GM12878 (cell line): ENCODE data around the gene ACTL6B.

Experiments
- EZH2 ChIP-seq: IDR thresholded peaks from 2 replicates; pipeline ENCODE4 v1.6.1; 2012; ENCODE audit warnings: low read depth, mild to moderate bottlenecking, control low read depth, inconsistent platforms, low read length, borderline replicate concordance; ENCODE audit not compliant: control insufficient read depth
- NR2C1 ChIP-seq: fragments of 450-650 bp; IDR thresholded peaks from 2 replicates; pipeline ENCODE4 v1.6.1; 2017; ENCODE audit warnings: antibody characterized with exemption, mild to moderate bottlenecking, moderate library complexity
- POLR2A ChIP-seq: IDR thresholded peaks from 2 replicates; pipeline ENCODE4 v1.6.1; 2011; ENCODE audit warnings: low read depth, mild to moderate bottlenecking, low read length
- TAF1 ChIP-seq: IDR thresholded peaks from 2 replicates; pipeline ENCODE4 v1.6.1; 2011; ENCODE audit warnings: mild to moderate bottlenecking, low read depth, low read length, borderline replicate concordance
- TF ChIP-seq, protein P1 (sequence below), 3 experiments: IDR thresholded peaks in 2 of 3; conservative IDR thresholded peaks in 1 of 3; 2 replicates each; pipeline ENCODE4 v1.5.1; 2011; ENCODE audit warnings: low read depth in 3 of 3, low read length in 3 of 3, mild to moderate bottlenecking in 3 of 3, control low read depth in 2 of 3, moderate library complexity in 2 of 3, inconsistent platforms in 1 of 3, mixed read lengths in 1 of 3; ENCODE audit not compliant: control insufficient read depth in 2 of 3, insufficient read depth in 1 of 3; ENCODE audit errors: extremely low read depth in 1 of 3
- TF ChIP-seq, protein P2 (sequence below): fragments of 450-650 bp; formaldehyde crosslinking; IDR thresholded peaks from 2 replicates; pipeline ENCODE4 v1.4.0; 2020; ENCODE audit warnings: mild to moderate bottlenecking, moderate library complexity

GRCh38 chr7:100620239-100620638 lies 36.0 kb downstream of the ACTL6B start:
- no peak for TF ChIP-seq EZH2
- TF ChIP-seq TAF1, result no peak
- TF ChIP-seq, protein P1, sequence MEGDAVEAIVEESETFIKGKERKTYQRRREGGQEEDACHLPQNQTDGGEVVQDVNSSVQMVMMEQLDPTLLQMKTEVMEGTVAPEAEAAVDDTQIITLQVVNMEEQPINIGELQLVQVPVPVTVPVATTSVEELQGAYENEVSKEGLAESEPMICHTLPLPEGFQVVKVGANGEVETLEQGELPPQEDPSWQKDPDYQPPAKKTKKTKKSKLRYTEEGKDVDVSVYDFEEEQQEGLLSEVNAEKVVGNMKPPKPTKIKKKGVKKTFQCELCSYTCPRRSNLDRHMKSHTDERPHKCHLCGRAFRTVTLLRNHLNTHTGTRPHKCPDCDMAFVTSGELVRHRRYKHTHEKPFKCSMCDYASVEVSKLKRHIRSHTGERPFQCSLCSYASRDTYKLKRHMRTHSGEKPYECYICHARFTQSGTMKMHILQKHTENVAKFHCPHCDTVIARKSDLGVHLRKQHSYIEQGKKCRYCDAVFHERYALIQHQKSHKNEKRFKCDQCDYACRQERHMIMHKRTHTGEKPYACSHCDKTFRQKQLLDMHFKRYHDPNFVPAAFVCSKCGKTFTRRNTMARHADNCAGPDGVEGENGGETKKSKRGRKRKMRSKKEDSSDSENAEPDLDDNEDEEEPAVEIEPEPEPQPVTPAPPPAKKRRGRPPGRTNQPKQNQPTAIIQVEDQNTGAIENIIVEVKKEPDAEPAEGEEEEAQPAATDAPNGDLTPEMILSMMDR (IDR thresholded peaks at IDR 0.05 in 2 of 3, conservative IDR thresholded peaks at IDR 0.05 in 1 of 3; ENCODE audit: control insufficient read depth in 2 of 3, extremely low read depth in 1 of 3, insufficient read depth in 1 of 3, low read depth in 3 of 3, low read length in 3 of 3), result no peak
- no peak for TF ChIP-seq POLR2A
- TF ChIP-seq NR2C1, result no peak
- TF ChIP-seq, protein P2, sequence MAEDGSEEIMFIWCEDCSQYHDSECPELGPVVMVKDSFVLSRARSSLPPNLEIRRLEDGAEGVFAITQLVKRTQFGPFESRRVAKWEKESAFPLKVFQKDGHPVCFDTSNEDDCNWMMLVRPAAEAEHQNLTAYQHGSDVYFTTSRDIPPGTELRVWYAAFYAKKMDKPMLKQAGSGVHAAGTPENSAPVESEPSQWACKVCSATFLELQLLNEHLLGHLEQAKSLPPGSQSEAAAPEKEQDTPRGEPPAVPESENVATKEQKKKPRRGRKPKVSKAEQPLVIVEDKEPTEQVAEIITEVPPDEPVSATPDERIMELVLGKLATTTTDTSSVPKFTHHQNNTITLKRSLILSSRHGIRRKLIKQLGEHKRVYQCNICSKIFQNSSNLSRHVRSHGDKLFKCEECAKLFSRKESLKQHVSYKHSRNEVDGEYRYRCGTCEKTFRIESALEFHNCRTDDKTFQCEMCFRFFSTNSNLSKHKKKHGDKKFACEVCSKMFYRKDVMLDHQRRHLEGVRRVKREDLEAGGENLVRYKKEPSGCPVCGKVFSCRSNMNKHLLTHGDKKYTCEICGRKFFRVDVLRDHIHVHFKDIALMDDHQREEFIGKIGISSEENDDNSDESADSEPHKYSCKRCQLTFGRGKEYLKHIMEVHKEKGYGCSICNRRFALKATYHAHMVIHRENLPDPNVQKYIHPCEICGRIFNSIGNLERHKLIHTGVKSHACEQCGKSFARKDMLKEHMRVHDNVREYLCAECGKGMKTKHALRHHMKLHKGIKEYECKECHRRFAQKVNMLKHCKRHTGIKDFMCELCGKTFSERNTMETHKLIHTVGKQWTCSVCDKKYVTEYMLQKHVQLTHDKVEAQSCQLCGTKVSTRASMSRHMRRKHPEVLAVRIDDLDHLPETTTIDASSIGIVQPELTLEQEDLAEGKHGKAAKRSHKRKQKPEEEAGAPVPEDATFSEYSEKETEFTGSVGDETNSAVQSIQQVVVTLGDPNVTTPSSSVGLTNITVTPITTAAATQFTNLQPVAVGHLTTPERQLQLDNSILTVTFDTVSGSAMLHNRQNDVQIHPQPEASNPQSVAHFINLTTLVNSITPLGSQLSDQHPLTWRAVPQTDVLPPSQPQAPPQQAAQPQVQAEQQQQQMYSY (CRISPR knock-in tag), result no peak
